ENCODE data around the gene ERICH6B. TPM values are rescaled to one million over a fixed set of nuclear protein-coding genes. Genes with fewer than 3 reads are reported as not detected.
A peak's percentile ranks its signal among the peaks of the same experiment; 100 is the strongest.

ERICH6B gene
- total and polyA plus RNA-seq, 4 experiments from 2014 or later, result 0.39 TPM; not detected in 3

DNA sequence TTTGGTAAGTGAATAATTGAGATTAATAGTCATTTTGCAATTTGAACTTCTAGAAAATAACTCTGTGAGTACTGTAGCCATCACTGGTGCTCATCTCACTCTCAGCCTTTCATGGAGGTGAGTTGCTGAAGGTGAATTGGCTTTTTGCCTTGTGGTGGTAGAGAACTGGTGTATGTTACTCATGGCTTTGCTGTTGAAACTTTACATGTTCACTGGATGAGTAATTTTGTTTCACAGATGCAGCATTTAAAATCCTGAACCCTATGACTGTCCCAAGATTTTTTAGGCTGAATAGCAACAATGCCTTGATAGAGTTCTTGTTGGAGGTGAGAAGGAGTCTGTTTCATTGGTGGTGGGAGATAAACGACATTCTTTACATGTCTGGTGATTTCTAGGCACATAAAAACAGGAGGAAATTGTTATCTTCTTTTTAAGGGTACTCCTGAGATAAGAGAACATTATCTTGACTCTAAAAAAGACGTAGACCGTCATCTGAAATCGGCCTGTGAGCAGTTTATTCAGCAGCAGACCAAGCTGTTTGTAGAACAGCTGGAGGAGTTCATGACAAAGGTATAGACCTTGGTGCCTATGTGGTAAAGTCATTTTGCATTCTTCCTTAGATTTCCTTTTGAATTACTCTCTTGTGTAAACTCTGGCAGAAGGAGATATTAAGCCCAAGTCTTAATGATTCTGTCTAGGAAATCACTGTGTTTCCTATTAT lies 96.9 kb downstream of the ERICH6B start:
- Histone ChIP-seq H3K9me3 (ENCODE audit: control insufficient read depth in 1 of 2, low read length in 2 of 2) (no peaks in the 10 kb centered on the region), H3K27me3 (ENCODE audit: insufficient read depth, low read length) (no peaks in the 10 kb centered on the region), H3K36me3 (ENCODE audit: insufficient read depth, low read length) (peaks cover 35% of the 10 kb centered on the region), H3K27ac (ENCODE audit: low read depth, low read length) (no peak overlapping the region), H3K4me3 (ENCODE audit: low read length in 2 of 2) (no peak overlapping the region), H3K4me1 (ENCODE audit: insufficient read depth, low read length) (no peaks in the 10 kb centered on the region)
- H3K27me3 Mint-ChIP-seq, result no peaks in the 10 kb centered on the region
- intact Hi-C loops (cut with micrococcal nuclease), result no loop called here
- no peak for DNase-seq
- H3K36me3 Mint-ChIP-seq, result peaks cover 57 to 72% of the 10 kb centered on the region in 2 donors
- no peak overlapping the region for H3K4me3 Mint-ChIP-seq
- no peaks in the 10 kb centered on the region for H3K9me3 Mint-ChIP-seq
- peaks cover 4 to 10% (median 5%) of the 10 kb centered on the region in 4 donors for H3K4me1 Mint-ChIP-seq
- ChIA-PET POLR2A (ENCODE audit: partially characterized antibody) (no interaction called here), CTCF (ENCODE audit: partially characterized antibody) (interaction anchor here (1.4 kb wide), 1 partner anchor 147 kb away, joined by 3 read pairs; no protein-coding TSS in a partner anchor)
- H3K27ac Mint-ChIP-seq, result peak overlapping the region in 3 of 7 donors; percentile 7 to 35 (median 17)

DNA sequence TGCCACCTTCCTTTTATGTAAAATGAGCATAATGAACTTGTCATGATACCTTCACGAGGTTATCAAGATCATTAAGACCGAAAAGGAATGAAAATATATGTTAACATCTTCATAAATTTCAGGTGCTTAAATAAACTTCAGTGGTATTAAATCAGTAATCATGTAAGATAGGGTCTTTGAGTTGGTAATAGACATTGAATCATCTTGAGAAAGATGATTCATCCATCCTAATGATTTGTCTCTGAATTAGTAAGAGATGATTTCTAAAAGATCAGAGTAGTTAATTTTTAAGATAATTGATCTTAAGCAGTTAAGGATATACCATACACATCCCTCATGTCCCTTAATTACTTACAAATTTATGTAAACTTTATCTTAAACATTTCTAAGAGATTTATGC lies 98.8 kb downstream of the ERICH6B start:
- peaks cover 5 to 8% (median 7%) of the 10 kb centered on the region in 4 donors for H3K4me1 Mint-ChIP-seq
- no peaks in the 10 kb centered on the region for H3K27me3 Mint-ChIP-seq
- Histone ChIP-seq H3K4me3 (ENCODE audit: low read length in 2 of 2) (no peak overlapping the region), H3K27ac (ENCODE audit: low read depth, low read length) (no peak overlapping the region), H3K9me3 (ENCODE audit: control insufficient read depth in 1 of 2, low read length in 2 of 2) (no peaks in the 10 kb centered on the region), H3K27me3 (ENCODE audit: insufficient read depth, low read length) (no peaks in the 10 kb centered on the region), H3K4me1 (ENCODE audit: insufficient read depth, low read length) (peaks cover 3% of the 10 kb centered on the region), H3K36me3 (ENCODE audit: insufficient read depth, low read length) (peaks cover 46% of the 10 kb centered on the region)
- intact Hi-C loops (cut with micrococcal nuclease), result no loop called here
- ChIA-PET CTCF (ENCODE audit: partially characterized antibody) (interaction anchor here (0.7 kb wide), 1 partner anchor 18 kb away, joined by 3 read pairs; no protein-coding TSS in a partner anchor), POLR2A (ENCODE audit: partially characterized antibody) (no interaction called here)
- peak overlapping the region in 5 of 7 donors; percentile 15 to 65 (median 35) for H3K27ac Mint-ChIP-seq
- no peak for DNase-seq
- H3K36me3 Mint-ChIP-seq, result peaks cover 55 to 72% of the 10 kb centered on the region in 2 donors
- H3K4me3 Mint-ChIP-seq, result no peak overlapping the region
- no peaks in the 10 kb centered on the region for H3K9me3 Mint-ChIP-seq

DNA sequence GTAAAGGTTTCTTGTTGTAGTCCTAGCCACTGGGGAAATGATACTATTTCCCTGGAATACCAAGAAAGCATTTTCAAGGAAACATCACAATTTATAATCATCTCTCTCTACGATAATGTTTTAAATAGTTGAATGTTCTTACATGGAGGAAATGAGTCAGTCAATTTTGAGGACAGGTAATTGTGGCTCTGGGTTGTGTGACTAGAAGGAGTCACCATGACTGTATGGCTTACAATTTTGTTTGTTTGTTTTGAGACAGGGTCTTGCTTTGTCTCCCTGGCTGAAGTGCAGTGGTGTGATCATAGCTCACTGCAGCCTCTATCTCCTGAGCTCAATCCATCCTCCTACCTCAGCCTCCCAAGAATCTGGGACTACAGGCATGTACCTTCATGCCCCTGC lies 103.4 kb downstream of the ERICH6B start:
- no peaks in the 10 kb centered on the region for H3K27me3 ChIP-seq (ENCODE audit: insufficient read depth, low read length)
- no peak overlapping the region for H3K4me3 ChIP-seq (ENCODE audit: low read length in 2 of 2)
- Mint-ChIP-seq H3K27ac (peak overlapping the region; percentile 6 to 89 (median 62)), H3K4me3 (no peak overlapping the region), H3K9me3 (no peaks in the 10 kb centered on the region), H3K27me3 (no peaks in the 10 kb centered on the region), H3K36me3 (peaks cover 40 to 63% of the 10 kb centered on the region in 2 donors), H3K4me1 (peaks cover 4 to 11% (median 8%) of the 10 kb centered on the region in 4 donors)
- peaks cover 3% of the 10 kb centered on the region for H3K4me1 ChIP-seq (ENCODE audit: insufficient read depth, low read length)
- intact Hi-C loops (cut with micrococcal nuclease), result loop anchor here (5.0 kb wide), 1 partner anchor 465 kb away; no protein-coding TSS in a partner anchor
- ChIA-PET CTCF (ENCODE audit: partially characterized antibody) (interaction anchor here (0.6 to 1.8 kb wide), 7 partner anchors 8 to 809 kb away, joined by 3 to 6 read pairs (median 3); no protein-coding TSS in a partner anchor), POLR2A (ENCODE audit: partially characterized antibody) (no interaction called here)
- H3K36me3 ChIP-seq (ENCODE audit: insufficient read depth, low read length), result peaks cover 36% of the 10 kb centered on the region
- no peak overlapping the region for H3K27ac ChIP-seq (ENCODE audit: low read depth, low read length)
- no peak for DNase-seq
- H3K9me3 ChIP-seq (ENCODE audit: control insufficient read depth in 1 of 2, low read length in 2 of 2), result no peaks in the 10 kb centered on the region

DNA sequence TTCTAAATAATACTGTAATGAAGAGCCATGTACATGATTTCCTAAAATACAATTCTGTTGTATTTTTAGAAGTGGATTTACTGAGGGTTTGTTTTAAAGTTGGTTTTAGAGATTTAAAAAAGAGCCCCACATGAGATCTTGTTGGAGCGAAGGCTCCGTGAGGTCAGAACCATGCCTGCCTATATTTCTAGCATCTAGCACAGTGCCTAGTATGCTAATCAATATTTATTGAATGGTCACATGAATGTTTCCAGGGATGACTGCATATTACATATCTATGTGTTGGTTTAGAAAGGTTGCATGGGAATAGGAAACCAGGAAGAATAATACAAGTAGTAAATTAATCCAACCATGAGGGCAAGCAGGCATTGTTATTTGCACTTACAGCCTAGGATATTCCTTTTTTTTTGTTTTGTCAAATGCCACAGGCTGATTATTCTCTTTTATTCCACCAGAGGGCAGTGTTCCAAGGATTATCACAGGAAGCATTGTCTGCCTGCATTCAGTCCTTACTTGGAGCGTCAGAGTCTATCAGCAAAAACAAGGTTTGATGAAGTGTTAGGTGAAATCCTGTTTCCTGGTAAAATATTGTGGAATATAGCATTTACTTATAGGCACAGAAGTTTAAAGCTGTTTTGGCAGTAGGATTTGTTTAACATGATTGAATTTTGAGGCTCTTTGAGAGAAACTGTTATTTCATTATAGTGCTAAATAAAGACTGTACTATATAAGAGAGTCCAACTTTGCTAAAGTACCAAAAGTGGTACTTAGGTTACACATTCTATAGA lies 104.0 kb downstream of the ERICH6B start:
- Histone ChIP-seq H3K4me3 (ENCODE audit: low read length in 2 of 2) (no peak overlapping the region), H3K9me3 (ENCODE audit: control insufficient read depth in 1 of 2, low read length in 2 of 2) (no peaks in the 10 kb centered on the region), H3K27ac (ENCODE audit: low read depth, low read length) (no peak overlapping the region), H3K27me3 (ENCODE audit: insufficient read depth, low read length) (no peaks in the 10 kb centered on the region), H3K4me1 (ENCODE audit: insufficient read depth, low read length) (peaks cover 3% of the 10 kb centered on the region), H3K36me3 (ENCODE audit: insufficient read depth, low read length) (peaks cover 34% of the 10 kb centered on the region)
- intact Hi-C loops (cut with micrococcal nuclease), result loop anchor here (1.0 to 5.0 kb wide), 5 partner anchors 140 to 810 kb away; no protein-coding TSS in a partner anchor
- H3K27me3 Mint-ChIP-seq, result no peaks in the 10 kb centered on the region
- H3K4me1 Mint-ChIP-seq, result peaks cover 4 to 11% (median 9%) of the 10 kb centered on the region in 4 donors
- H3K4me3 Mint-ChIP-seq, result no peak overlapping the region
- peak overlapping the region; percentile 6 to 89 (median 59) for H3K27ac Mint-ChIP-seq
- peak in 4 of 5 donors; percentile 55 to 68 (median 62) for DNase-seq
- ChIA-PET POLR2A (ENCODE audit: partially characterized antibody) (no interaction called here), CTCF (ENCODE audit: partially characterized antibody) (interaction anchor here (0.6 to 1.8 kb wide), 8 partner anchors 8 to 810 kb away, joined by 3 to 6 read pairs (median 3); no protein-coding TSS in a partner anchor)
- no peaks in the 10 kb centered on the region for H3K9me3 Mint-ChIP-seq
- H3K36me3 Mint-ChIP-seq, result peaks cover 42 to 62% of the 10 kb centered on the region in 2 donors

DNA sequence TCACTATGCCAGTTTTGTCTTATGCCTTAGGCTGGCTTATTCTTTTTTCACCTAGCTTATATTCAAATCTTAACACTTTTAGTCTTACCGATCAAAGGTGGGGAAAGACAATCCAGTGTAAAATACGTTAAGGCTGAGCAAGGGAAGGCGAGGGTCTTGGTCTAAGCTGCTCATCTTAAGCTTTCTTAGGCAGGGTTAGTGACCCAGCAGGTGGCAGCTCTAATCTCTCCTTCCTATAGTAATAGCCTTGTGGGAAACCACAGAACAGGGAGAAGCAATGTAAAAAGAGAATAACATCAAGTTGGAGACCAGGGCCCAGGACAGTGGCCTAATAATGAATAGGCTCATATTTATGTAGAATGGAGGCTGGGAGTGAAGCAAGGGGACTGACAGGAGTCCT lies 104.9 kb downstream of the ERICH6B start:
- intact Hi-C loops (cut with micrococcal nuclease), result loop anchor here (1.0 to 5.0 kb wide), 5 partner anchors 139 to 811 kb away; no protein-coding TSS in a partner anchor
- peaks cover 4 to 12% (median 10%) of the 10 kb centered on the region in 4 donors for H3K4me1 Mint-ChIP-seq
- no peak overlapping the region for H3K4me3 Mint-ChIP-seq
- H3K27me3 Mint-ChIP-seq, result no peaks in the 10 kb centered on the region
- Histone ChIP-seq H3K36me3 (ENCODE audit: insufficient read depth, low read length) (peaks cover 37% of the 10 kb centered on the region), H3K4me1 (ENCODE audit: insufficient read depth, low read length) (peaks cover 3% of the 10 kb centered on the region), H3K27me3 (ENCODE audit: insufficient read depth, low read length) (no peaks in the 10 kb centered on the region), H3K4me3 (ENCODE audit: low read length in 2 of 2) (no peak overlapping the region), H3K27ac (ENCODE audit: low read depth, low read length) (no peak overlapping the region), H3K9me3 (ENCODE audit: control insufficient read depth in 1 of 2, low read length in 2 of 2) (no peaks in the 10 kb centered on the region)
- no peaks in the 10 kb centered on the region for H3K9me3 Mint-ChIP-seq
- POLR2A ChIA-PET (ENCODE audit: partially characterized antibody), result no interaction called here
- peak overlapping the region in 4 of 7 donors; percentile 36 to 57 (median 44) for H3K27ac Mint-ChIP-seq
- peaks cover 43 to 63% of the 10 kb centered on the region in 2 donors for H3K36me3 Mint-ChIP-seq
- CTCF ChIA-PET (ENCODE audit: partially characterized antibody), result interaction anchor here (0.7 to 1.9 kb wide), 9 partner anchors 9 to 810 kb away, joined by 3 to 5 read pairs (median 4); no protein-coding TSS in a partner anchor
- DNase-seq, result no peak

DNA sequence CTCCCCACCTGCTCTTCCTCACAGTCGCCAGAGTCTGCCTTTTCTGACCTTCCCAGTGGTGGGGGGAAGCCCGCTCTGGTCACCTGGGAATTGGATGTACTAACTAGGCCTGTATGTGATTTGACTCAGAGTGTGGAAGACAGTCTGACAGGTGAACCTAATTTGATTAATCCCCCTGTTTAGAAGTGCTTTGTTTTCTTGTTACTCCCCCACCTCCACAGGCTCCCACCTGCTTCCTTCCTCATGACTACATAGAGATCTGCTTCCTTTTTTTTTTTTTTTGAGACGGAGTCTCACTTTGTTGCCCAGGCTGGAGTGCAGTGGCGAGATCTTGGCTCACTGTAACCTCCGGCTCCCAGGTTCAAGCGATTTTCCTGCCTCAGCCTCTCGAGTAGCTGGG lies 106.8 kb downstream of the ERICH6B start:
- no peaks in the 10 kb centered on the region for H3K9me3 ChIP-seq (ENCODE audit: control insufficient read depth in 1 of 2, low read length in 2 of 2)
- no peak overlapping the region for H3K27ac ChIP-seq (ENCODE audit: low read depth, low read length)
- no peak overlapping the region for H3K4me3 Mint-ChIP-seq
- DNase-seq, result no peak
- CTCF ChIA-PET (ENCODE audit: partially characterized antibody), result interaction anchor here (0.7 to 1.9 kb wide), 5 partner anchors 9 to 618 kb away, joined by 3 to 5 read pairs (median 3); partner anchors contain the start of gene SLC25A30
- peaks cover 47% of the 10 kb centered on the region for H3K36me3 ChIP-seq (ENCODE audit: insufficient read depth, low read length)
- peaks cover 4 to 13% (median 7%) of the 10 kb centered on the region in 4 donors for H3K4me1 Mint-ChIP-seq
- peaks cover 3% of the 10 kb centered on the region for H3K4me1 ChIP-seq (ENCODE audit: insufficient read depth, low read length)
- no peaks in the 10 kb centered on the region for H3K9me3 Mint-ChIP-seq
- POLR2A ChIA-PET (ENCODE audit: partially characterized antibody), result no interaction called here
- intact Hi-C loops (cut with micrococcal nuclease), result no loop called here
- H3K27me3 ChIP-seq (ENCODE audit: insufficient read depth, low read length), result no peaks in the 10 kb centered on the region
- no peak overlapping the region for H3K4me3 ChIP-seq (ENCODE audit: low read length in 2 of 2)
- H3K36me3 Mint-ChIP-seq, result peaks cover 47 to 66% of the 10 kb centered on the region in 2 donors
- no peaks in the 10 kb centered on the region for H3K27me3 Mint-ChIP-seq
- peak overlapping the region in 3 of 7 donors; percentile 48 to 70 (median 53) for H3K27ac Mint-ChIP-seq

All from CD4-positive, alpha-beta memory T cell (primary cell).